ENCODE measurements around the gene BCAT1. TPM values are rescaled to one million over a fixed set of nuclear protein-coding genes. Genes with fewer than 3 reads are reported as not detected.

The BCAT1 gene
- polyA plus RNA-seq, 1 experiment = 61.1 TPM

GRCh38 chr12:24938341-24938740 is 10.6 kb downstream of the BCAT1 start:
- POLR2A ChIA-PET = no interaction called here
- TF ChIP-seq, protein P1, sequence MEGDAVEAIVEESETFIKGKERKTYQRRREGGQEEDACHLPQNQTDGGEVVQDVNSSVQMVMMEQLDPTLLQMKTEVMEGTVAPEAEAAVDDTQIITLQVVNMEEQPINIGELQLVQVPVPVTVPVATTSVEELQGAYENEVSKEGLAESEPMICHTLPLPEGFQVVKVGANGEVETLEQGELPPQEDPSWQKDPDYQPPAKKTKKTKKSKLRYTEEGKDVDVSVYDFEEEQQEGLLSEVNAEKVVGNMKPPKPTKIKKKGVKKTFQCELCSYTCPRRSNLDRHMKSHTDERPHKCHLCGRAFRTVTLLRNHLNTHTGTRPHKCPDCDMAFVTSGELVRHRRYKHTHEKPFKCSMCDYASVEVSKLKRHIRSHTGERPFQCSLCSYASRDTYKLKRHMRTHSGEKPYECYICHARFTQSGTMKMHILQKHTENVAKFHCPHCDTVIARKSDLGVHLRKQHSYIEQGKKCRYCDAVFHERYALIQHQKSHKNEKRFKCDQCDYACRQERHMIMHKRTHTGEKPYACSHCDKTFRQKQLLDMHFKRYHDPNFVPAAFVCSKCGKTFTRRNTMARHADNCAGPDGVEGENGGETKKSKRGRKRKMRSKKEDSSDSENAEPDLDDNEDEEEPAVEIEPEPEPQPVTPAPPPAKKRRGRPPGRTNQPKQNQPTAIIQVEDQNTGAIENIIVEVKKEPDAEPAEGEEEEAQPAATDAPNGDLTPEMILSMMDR (IDR thresholded peaks at IDR 0.05; ENCODE audit: low read depth, low read length) = no peak
- H3K4me3 ChIP-seq (ENCODE audit: low read depth, low read length) = no peak overlapping the region
- CTCF ChIA-PET = no interaction called here
- no peaks in the 10 kb centered on the region for H3K27me3 ChIP-seq (ENCODE audit: control insufficient read depth, insufficient read depth, low read length)
- DNase-seq (ENCODE audit: low read depth, low spot score) = no peak
- no peak overlapping the region for H3K27ac ChIP-seq (ENCODE audit: low read depth, low read length)
- no peaks in the 10 kb centered on the region; the same call in 1 of the 2 replicates for H3K9me3 ChIP-seq (ENCODE audit: control insufficient read depth, insufficient read depth, low read length)

- H3K27me3 ChIP-seq (ENCODE audit: control insufficient read depth, insufficient read depth, low read length) = no peaks in the 10 kb centered on the region
- ChIA-PET POLR2A (no interaction called here), CTCF (no interaction called here)
- TF ChIP-seq, protein P1 (IDR thresholded peaks at IDR 0.05; ENCODE audit: low read depth, low read length) = no peak
- no peaks in the 10 kb centered on the region; the same call in 1 of the 2 replicates for H3K9me3 ChIP-seq (ENCODE audit: control insufficient read depth, insufficient read depth, low read length)
- DNase-seq (ENCODE audit: low read depth, low spot score) = no peak
- H3K27ac ChIP-seq (ENCODE audit: low read depth, low read length) = no peak overlapping the region
- H3K4me3 ChIP-seq (ENCODE audit: low read depth, low read length) = no peak overlapping the region
Observed at GRCh38 chr12:24937553-24938244, 11.2 kb downstream of the BCAT1 start.

GRCh38 chr12:24933694-24934407 is 15.1 kb downstream of the BCAT1 start:
- H3K27ac ChIP-seq (ENCODE audit: low read depth, low read length) = no peak overlapping the region
- no peaks in the 10 kb centered on the region; the same call in 1 of the 2 replicates for H3K9me3 ChIP-seq (ENCODE audit: control insufficient read depth, insufficient read depth, low read length)
- ChIA-PET POLR2A (interaction anchor here (0.9 kb wide), 1 partner anchor 200 kb away, joined by 9 read pairs; no protein-coding TSS in a partner anchor), CTCF (no interaction called here)
- H3K27me3 ChIP-seq (ENCODE audit: control insufficient read depth, insufficient read depth, low read length) = no peaks in the 10 kb centered on the region
- H3K4me3 ChIP-seq (ENCODE audit: low read depth, low read length) = no peak overlapping the region
- TF ChIP-seq, protein P1 (IDR thresholded peaks at IDR 0.05; ENCODE audit: low read depth, low read length) = no peak
- DNase-seq (ENCODE audit: low read depth, low spot score) = no peak

DNA sequence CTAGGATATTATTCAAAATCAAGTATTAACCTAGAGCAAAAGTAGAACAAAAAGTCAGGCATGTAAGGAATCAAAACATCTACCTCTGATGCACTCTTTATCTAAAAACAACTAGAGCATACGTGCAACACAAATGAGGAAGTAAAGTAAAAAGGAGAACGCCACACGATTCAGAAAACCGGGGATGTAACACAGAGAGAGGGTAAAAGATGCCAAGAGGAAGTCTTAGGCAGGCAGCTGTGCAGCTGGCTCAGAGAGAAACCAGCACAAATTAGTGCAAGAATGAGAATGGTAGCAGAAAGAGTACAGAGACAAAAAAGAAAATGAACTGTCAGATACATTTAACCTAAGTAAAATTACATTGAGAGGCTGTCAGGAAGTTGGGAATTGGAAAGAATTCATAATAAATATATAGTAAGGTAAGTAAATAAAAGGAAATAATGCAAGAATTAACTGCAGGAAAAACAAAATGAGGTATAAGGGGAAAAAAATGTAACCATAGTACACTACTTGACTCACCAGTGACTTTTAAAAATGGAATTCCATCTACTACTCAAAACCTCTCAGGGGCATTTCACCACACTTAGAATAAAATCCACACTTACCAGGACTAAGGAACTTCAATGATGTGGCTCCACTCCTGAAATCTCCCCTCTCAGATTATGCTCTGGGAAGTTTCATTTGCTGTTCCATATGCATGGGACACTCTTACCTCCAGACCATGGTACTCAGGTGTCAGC is 17.1 kb downstream of the BCAT1 start:
- CTCF ChIA-PET = no interaction called here
- DNase-seq (ENCODE audit: low read depth, low spot score) = no peak
- POLR2A ChIA-PET = no interaction called here
- Histone ChIP-seq H3K4me3 (ENCODE audit: low read depth, low read length) (no peak overlapping the region), H3K9me3 (ENCODE audit: control insufficient read depth, insufficient read depth, low read length) (no peaks in the 10 kb centered on the region; the same call in 1 of the 2 replicates), H3K27ac (ENCODE audit: low read depth, low read length) (no peak overlapping the region), H3K27me3 (ENCODE audit: control insufficient read depth, insufficient read depth, low read length) (no peaks in the 10 kb centered on the region)
- TF ChIP-seq, protein P1 (IDR thresholded peaks at IDR 0.05; ENCODE audit: low read depth, low read length) = no peak
